ENCODE measurements around the gene CDC42BPB.

Gene CDC42BPB

GRCh38 chr14:103089386-103090335 is 32.3 kb upstream of the CDC42BPB start:
- no CpG with 5 or more reads among the region's 28 CpGs for whole genome bisulfite sequencing (ENCODE audit: extremely low coverage, insufficient coverage, low lambda C conversion rate)
- no peak overlapping the region for H3K4me2 ChIP-seq (ENCODE audit: low read length)
- no peak overlapping the region for H4K5ac ChIP-seq (ENCODE audit: low read length)
- H3K9ac ChIP-seq (ENCODE audit: low read length) = no peak overlapping the region
- no peak overlapping the region for H2BK5ac ChIP-seq (ENCODE audit: low read length)
- no peak for DNase-seq
- H3K4me3 ChIP-seq (ENCODE audit: low read length) = no peak overlapping the region
- no peak overlapping the region for H3K23ac ChIP-seq (ENCODE audit: low read length)
- no peak overlapping the region for H3K27ac ChIP-seq (ENCODE audit: low read depth, low read length)
- H4K8ac ChIP-seq (ENCODE audit: low read depth, low read length) = no peak overlapping the region
- H3K27me3 ChIP-seq (ENCODE audit: insufficient read depth, low read length, poor library complexity) = no peaks in the 10 kb centered on the region
- no peaks in the 10 kb centered on the region for H3K36me3 ChIP-seq (ENCODE audit: control insufficient read depth, insufficient read depth, low read length)
- H3K18ac ChIP-seq (ENCODE audit: low read length) = no peak overlapping the region
- no peak overlapping the region for H2BK120ac ChIP-seq (ENCODE audit: low read depth, low read length)
- no peak overlapping the region for H2AK5ac ChIP-seq (ENCODE audit: low read length)
- no peaks in the 10 kb centered on the region for H3K4me1 ChIP-seq (ENCODE audit: control insufficient read depth, low read depth, low read length)
- H3K79me1 ChIP-seq (ENCODE audit: low read length) = no peaks in the 10 kb centered on the region
- no peaks in the 10 kb centered on the region for H3K79me2 ChIP-seq (ENCODE audit: control insufficient read depth, insufficient read depth, low read length)
- H3K56ac ChIP-seq (ENCODE audit: low read length) = no peak overlapping the region
- no peak overlapping the region for H3K4ac ChIP-seq (ENCODE audit: low read depth, low read length)
- H2BK15ac ChIP-seq (replicated peaks; ENCODE audit: low read depth) = no peak overlapping the region

DNA sequence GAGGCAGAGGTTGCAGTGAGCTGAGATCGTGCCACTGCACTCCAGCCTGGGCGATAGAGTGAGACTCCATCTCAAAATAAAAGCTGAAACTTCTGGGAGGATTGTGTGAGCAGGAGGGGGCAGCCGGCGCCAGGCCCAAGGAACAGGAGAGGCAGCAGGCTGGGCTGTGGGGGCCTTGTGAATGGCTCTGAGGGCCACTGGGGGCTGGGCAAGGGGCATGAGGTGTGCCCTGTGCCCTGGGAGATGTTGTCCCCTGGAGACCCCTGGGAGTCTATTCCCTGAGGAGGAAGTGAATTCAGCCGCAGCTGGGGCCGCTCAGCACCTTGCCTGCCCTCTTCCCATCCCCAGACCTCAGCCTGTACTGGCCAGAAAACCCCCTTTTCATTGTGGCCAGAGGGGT is 31.6 kb upstream of the CDC42BPB start:
- no peak overlapping the region for H4K5ac ChIP-seq (ENCODE audit: low read length)
- H4K8ac ChIP-seq (ENCODE audit: low read depth, low read length) = no peak overlapping the region
- no peak overlapping the region for H2BK5ac ChIP-seq (ENCODE audit: low read length)
- no peak overlapping the region for H3K56ac ChIP-seq (ENCODE audit: low read length)
- H3K27me3 ChIP-seq (ENCODE audit: insufficient read depth, low read length, poor library complexity) = peaks cover 3% of the 10 kb centered on the region
- H3K36me3 ChIP-seq (ENCODE audit: control insufficient read depth, insufficient read depth, low read length) = no peaks in the 10 kb centered on the region
- no peak overlapping the region for H3K23ac ChIP-seq (ENCODE audit: low read length)
- H3K4me1 ChIP-seq (ENCODE audit: control insufficient read depth, low read depth, low read length) = no peaks in the 10 kb centered on the region
- no peak overlapping the region for H2AK5ac ChIP-seq (ENCODE audit: low read length)
- no peak overlapping the region for H2BK120ac ChIP-seq (ENCODE audit: low read depth, low read length)
- WGBS (ENCODE audit: extremely low coverage, insufficient coverage, low lambda C conversion rate) = no CpG with 5 or more reads among the region's 6 CpGs
- no peak overlapping the region for H3K18ac ChIP-seq (ENCODE audit: low read length)
- H2BK15ac ChIP-seq (replicated peaks; ENCODE audit: low read depth) = no peak overlapping the region
- H3K27ac ChIP-seq (ENCODE audit: low read depth, low read length) = no peak overlapping the region
- DNase-seq = no peak
- no peaks in the 10 kb centered on the region for H3K79me2 ChIP-seq (ENCODE audit: control insufficient read depth, insufficient read depth, low read length)
- H3K4me2 ChIP-seq (ENCODE audit: low read length) = no peak overlapping the region
- no peak overlapping the region for H3K9ac ChIP-seq (ENCODE audit: low read length)
- H3K79me1 ChIP-seq (ENCODE audit: low read length) = no peaks in the 10 kb centered on the region
- H3K4me3 ChIP-seq (ENCODE audit: low read length) = no peak overlapping the region
- no peak overlapping the region for H3K4ac ChIP-seq (ENCODE audit: low read depth, low read length)

- no peak overlapping the region for H3K18ac ChIP-seq (ENCODE audit: low read length)
- no peaks in the 10 kb centered on the region for H3K79me2 ChIP-seq (ENCODE audit: control insufficient read depth, insufficient read depth, low read length)
- no peak overlapping the region for H3K4ac ChIP-seq (ENCODE audit: low read depth, low read length)
- no peak overlapping the region for H3K23ac ChIP-seq (ENCODE audit: low read length)
- no peak overlapping the region for H2BK5ac ChIP-seq (ENCODE audit: low read length)
- H3K36me3 ChIP-seq (ENCODE audit: control insufficient read depth, insufficient read depth, low read length) = no peaks in the 10 kb centered on the region
- no peak overlapping the region for H3K27ac ChIP-seq (ENCODE audit: low read depth, low read length)
- no peak overlapping the region for H3K4me2 ChIP-seq (ENCODE audit: low read length)
- no peak overlapping the region for H2BK15ac ChIP-seq (replicated peaks; ENCODE audit: low read depth)
- H3K27me3 ChIP-seq (ENCODE audit: insufficient read depth, low read length, poor library complexity) = peaks cover 5% of the 10 kb centered on the region
- H3K79me1 ChIP-seq (ENCODE audit: low read length) = no peaks in the 10 kb centered on the region
- no peak overlapping the region for H3K4me3 ChIP-seq (ENCODE audit: low read length)
- DNase-seq = peak; percentile 53
- WGBS (ENCODE audit: extremely low coverage, insufficient coverage, low lambda C conversion rate) = no CpG with 5 or more reads among the region's 13 CpGs
- H3K4me1 ChIP-seq (ENCODE audit: control insufficient read depth, low read depth, low read length) = no peaks in the 10 kb centered on the region
- no peak overlapping the region for H4K5ac ChIP-seq (ENCODE audit: low read length)
- no peak overlapping the region for H2AK5ac ChIP-seq (ENCODE audit: low read length)
- H3K56ac ChIP-seq (ENCODE audit: low read length) = no peak overlapping the region
- no peak overlapping the region for H3K9ac ChIP-seq (ENCODE audit: low read length)
- H2BK120ac ChIP-seq (ENCODE audit: low read depth, low read length) = no peak overlapping the region
- H4K8ac ChIP-seq (ENCODE audit: low read depth, low read length) = no peak overlapping the region
Observed at GRCh38 chr14:103087343-103087835, 30.0 kb upstream of the CDC42BPB start.

- no peak for DNase-seq
- no CpG with 5 or more reads among the region's 8 CpGs for WGBS (ENCODE audit: extremely low coverage, insufficient coverage, low lambda C conversion rate)
- no peak overlapping the region for H3K56ac ChIP-seq (ENCODE audit: low read length)
- H3K4me1 ChIP-seq (ENCODE audit: control insufficient read depth, low read depth, low read length) = no peaks in the 10 kb centered on the region
- H3K27ac ChIP-seq (ENCODE audit: low read depth, low read length) = no peak overlapping the region
- H3K9ac ChIP-seq (ENCODE audit: low read length) = no peak overlapping the region
- no peaks in the 10 kb centered on the region for H3K79me2 ChIP-seq (ENCODE audit: control insufficient read depth, insufficient read depth, low read length)
- no peak overlapping the region for H4K5ac ChIP-seq (ENCODE audit: low read length)
- no peaks in the 10 kb centered on the region for H3K79me1 ChIP-seq (ENCODE audit: low read length)
- no peak overlapping the region for H2BK5ac ChIP-seq (ENCODE audit: low read length)
- H2BK120ac ChIP-seq (ENCODE audit: low read depth, low read length) = no peak overlapping the region
- no peak overlapping the region for H2BK15ac ChIP-seq (replicated peaks; ENCODE audit: low read depth)
- no peaks in the 10 kb centered on the region for H3K36me3 ChIP-seq (ENCODE audit: control insufficient read depth, insufficient read depth, low read length)
- H4K8ac ChIP-seq (ENCODE audit: low read depth, low read length) = no peak overlapping the region
- no peak overlapping the region for H3K23ac ChIP-seq (ENCODE audit: low read length)
- H2AK5ac ChIP-seq (ENCODE audit: low read length) = no peak overlapping the region
- H3K4me2 ChIP-seq (ENCODE audit: low read length) = no peak overlapping the region
- no peak overlapping the region for H3K4ac ChIP-seq (ENCODE audit: low read depth, low read length)
- H3K4me3 ChIP-seq (ENCODE audit: low read length) = no peak overlapping the region
- H3K18ac ChIP-seq (ENCODE audit: low read length) = no peak overlapping the region
- peaks cover 5% of the 10 kb centered on the region for H3K27me3 ChIP-seq (ENCODE audit: insufficient read depth, low read length, poor library complexity)
Observed at GRCh38 chr14:103086771-103087342, 29.5 kb upstream of the CDC42BPB start.

GRCh38 chr14:103085106-103086091 is 28.1 kb upstream of the CDC42BPB start:
- Histone ChIP-seq H3K36me3 (ENCODE audit: control insufficient read depth, insufficient read depth, low read length) (no peaks in the 10 kb centered on the region), H2AK5ac (ENCODE audit: low read length) (no peak overlapping the region), H3K18ac (ENCODE audit: low read length) (no peak overlapping the region), H3K27ac (ENCODE audit: low read depth, low read length) (no peak overlapping the region), H2BK120ac (ENCODE audit: low read depth, low read length) (no peak overlapping the region), H3K4ac (ENCODE audit: low read depth, low read length) (no peak overlapping the region), H3K79me1 (ENCODE audit: low read length) (no peaks in the 10 kb centered on the region), H4K8ac (ENCODE audit: low read depth, low read length) (no peak overlapping the region), H3K79me2 (ENCODE audit: control insufficient read depth, insufficient read depth, low read length) (no peaks in the 10 kb centered on the region), H3K56ac (ENCODE audit: low read length) (no peak overlapping the region), H4K5ac (ENCODE audit: low read length) (no peak overlapping the region), H3K4me2 (ENCODE audit: low read length) (no peak overlapping the region), H2BK15ac (replicated peaks; ENCODE audit: low read depth) (no peak overlapping the region), H3K9ac (ENCODE audit: low read length) (no peak overlapping the region), H2BK5ac (ENCODE audit: low read length) (no peak overlapping the region), H3K27me3 (ENCODE audit: insufficient read depth, low read length, poor library complexity) (peaks cover 5% of the 10 kb centered on the region), H3K4me3 (ENCODE audit: low read length) (no peak overlapping the region), H3K23ac (ENCODE audit: low read length) (no peak overlapping the region), H3K4me1 (ENCODE audit: control insufficient read depth, low read depth, low read length) (no peaks in the 10 kb centered on the region)
- WGBS (ENCODE audit: extremely low coverage, insufficient coverage, low lambda C conversion rate) = no CpG with 5 or more reads among the region's 24 CpGs
- DNase-seq = no peak

All from mesendoderm (in vitro differentiated cells).